HG02970 (cell line): ENCODE results near the gene ESRRG.

ENCODE experiments used
- ATAC-seq: cut with Tn5 transposase; IDR thresholded peaks from one replicate; pipeline ENCODE4 v1.9.1; 2021; ENCODE audit warnings: mild to moderate bottlenecking, moderate library complexity, moderate number of reproducible peaks; ENCODE audit not compliant: unreplicated experiment, low FRiP score

The ESRRG gene

DNA sequence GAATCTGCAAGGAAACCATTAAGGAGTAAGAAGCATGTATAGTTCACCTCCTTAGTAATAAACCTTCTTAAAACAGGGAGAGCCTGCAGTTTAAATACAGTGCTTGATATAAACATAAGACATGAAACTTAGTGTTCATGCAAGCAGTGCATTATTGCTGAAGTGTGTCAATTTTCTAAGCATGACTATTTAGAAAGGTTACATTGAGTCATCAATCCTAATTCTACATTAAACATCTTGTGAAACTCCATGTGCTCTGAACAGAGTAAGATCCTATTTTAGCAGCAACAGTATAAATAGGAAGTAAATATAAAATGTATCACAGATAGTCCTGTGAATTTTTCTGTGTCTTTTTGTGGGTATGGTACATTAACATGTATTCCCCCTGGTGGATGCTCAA is 135.5 kb downstream of the ESRRG start:
- ATAC-seq = no peak

GRCh38 chr1:216582151-216582550 is 141.1 kb downstream of the ESRRG start:
- ATAC-seq = no peak

DNA sequence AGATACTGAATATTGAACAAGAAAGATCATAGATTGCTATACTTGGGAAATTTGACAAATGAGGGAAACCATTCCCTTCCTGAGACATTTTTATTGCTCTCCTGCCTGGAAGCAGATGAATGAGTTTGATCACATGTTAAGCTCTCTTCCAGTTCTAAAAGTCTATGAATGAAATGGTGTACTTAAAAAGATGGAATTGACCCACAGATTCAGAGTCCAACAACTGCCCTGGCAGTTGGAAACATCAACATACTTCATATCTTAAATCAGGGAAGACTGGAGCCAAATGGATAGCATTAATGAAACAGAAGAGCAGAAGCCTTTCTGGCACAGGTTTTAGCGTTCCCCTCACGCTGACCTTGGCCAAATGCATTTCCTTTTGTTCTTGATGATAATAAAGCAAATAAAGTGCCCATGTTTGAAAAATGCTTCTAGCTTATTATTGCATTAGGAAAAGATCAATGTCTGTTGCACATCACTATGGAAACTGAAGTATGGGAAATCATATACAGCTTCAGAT is 142.6 kb downstream of the ESRRG start:
- ATAC-seq = no peak

DNA sequence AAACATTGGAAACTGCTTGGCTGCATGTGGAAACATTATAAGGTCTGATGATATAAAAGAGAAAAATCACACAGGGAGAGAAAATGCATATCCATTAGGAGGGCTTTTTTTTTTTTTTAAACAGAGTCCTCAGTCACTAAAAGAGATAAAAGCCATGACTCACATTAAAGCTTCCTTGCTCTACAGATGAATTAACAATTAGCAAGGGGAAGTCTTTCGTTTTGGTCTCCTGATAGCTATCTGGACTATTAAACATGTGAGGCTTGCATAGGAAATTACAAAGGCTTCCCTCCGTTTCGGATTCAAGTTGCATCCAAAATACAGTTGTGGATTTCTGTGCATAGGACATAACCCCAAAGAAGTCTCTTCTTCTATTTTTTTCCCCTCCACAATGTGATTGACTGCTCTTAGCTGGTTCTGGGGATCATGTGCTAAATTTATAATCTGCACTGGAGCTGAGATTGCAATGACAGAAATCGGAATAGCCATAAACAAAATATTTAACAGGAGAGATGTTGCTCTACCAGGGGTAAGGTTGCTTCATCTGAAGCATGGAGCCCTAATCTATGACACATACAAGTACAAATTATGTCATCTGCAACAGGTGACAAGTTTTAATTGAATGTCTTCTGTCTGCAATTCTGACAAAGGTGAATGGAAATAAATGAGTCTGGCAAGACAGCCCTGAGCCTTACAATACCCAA is 146.8 kb downstream of the ESRRG start:
- ATAC-seq = no peak

DNA sequence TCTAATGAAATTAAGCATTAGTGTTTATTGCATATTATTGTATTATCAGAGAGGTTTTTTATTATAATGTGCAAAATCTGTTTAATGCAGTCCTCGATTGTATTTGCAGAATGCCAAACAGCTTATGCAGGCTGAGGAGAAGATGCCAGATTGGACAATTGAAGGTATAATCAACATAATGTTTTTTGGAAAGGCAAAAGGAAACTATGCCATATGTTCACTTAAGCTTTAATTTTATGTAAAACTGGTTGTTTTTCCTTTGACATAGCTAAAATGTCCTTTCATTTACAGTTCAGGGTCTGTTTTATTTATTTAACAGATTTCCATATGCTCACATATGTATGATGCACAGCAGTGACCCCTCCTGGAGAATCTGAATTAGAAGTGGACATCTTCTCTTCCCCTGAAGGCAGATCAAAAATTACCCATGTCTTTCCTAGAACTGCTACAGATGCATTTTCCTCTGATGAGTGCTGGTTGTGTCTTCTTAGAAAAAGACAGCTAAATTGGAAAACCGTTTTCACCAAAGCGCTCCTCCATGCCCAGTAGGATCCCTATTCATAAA is 156.5 kb downstream of the ESRRG start:
- ATAC-seq = no peak

GRCh38 chr1:216563087-216563486 is 160.1 kb downstream of the ESRRG start:
- no peak for ATAC-seq

- no peak for ATAC-seq
Observed at GRCh38 chr1:216562383-216562782, 160.8 kb downstream of the ESRRG start.

- no peak for ATAC-seq
Observed at GRCh38 chr1:216560527-216560926, 162.7 kb downstream of the ESRRG start.

- no peak for ATAC-seq
Observed at GRCh38 chr1:216559359-216559758, 163.9 kb downstream of the ESRRG start.

DNA sequence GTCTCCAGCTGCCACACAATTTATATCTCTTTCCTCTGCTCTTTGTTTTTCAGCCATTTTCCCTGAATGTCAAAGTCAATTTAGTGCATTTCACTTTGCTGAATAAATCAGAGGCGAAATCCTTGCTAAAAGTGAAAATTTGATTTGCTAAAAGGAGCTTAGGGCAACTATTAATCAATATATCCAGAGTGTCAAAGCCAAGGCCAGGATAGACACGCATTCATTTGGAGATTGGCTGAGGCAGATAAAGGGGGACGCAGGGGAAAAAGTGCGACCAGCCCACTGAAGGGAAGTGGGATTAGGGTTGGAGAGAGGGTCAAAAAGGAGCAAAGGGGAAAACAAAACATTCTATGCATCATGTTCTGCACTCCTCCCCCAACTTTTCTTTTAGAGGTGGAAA is 167.6 kb downstream of the ESRRG start:
- no peak for ATAC-seq

DNA sequence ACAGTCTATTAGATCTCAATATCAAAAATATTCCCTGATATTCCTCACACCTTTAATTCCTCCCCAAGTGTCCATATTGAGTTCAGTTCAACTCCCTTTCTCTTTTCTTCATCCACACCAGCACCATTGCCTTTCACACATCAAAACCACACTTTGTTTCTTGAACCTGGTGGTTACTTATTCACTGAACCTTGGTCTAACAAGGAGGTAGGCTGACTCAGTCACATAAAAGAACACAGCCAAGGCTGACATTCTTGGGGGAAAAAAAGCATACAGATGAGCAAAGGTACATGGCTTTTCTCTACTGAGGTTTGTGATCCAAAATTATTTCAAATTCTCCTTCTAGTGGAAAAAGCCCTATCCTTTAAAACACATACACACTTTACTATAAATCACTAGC is 168.3 kb downstream of the ESRRG start:
- ATAC-seq = no peak

- no peak for ATAC-seq
Observed at GRCh38 chr1:216553766-216554165, 169.5 kb downstream of the ESRRG start.

GRCh38 chr1:216553040-216553439 is 170.2 kb downstream of the ESRRG start:
- no peak for ATAC-seq

GRCh38 chr1:216549796-216550195 is 173.4 kb downstream of the ESRRG start:
- ATAC-seq = no peak

DNA sequence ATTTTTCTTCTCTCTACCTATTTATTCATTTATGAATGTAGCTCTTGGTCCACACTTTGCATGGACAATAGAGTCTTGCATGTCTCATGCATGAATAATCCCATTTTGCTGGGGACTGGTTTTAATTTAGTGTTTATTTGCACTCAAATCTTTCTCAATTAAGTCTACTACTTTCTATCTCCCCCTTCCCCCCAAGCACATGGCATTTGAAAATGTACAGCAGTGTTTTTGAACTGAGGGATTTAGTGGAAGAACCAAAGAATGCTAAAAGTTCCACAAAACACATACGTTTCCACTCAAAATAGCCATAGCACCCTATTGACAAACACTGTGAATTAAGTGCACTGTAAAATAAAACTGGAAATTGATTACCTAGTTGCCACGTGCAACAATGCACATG is 180.5 kb downstream of the ESRRG start:
- ATAC-seq = no peak

GRCh38 chr1:216542263-216542662 is 181.0 kb downstream of the ESRRG start:
- no peak for ATAC-seq

- no peak for ATAC-seq
Observed at GRCh38 chr1:216535751-216536150, 187.5 kb downstream of the ESRRG start.

DNA sequence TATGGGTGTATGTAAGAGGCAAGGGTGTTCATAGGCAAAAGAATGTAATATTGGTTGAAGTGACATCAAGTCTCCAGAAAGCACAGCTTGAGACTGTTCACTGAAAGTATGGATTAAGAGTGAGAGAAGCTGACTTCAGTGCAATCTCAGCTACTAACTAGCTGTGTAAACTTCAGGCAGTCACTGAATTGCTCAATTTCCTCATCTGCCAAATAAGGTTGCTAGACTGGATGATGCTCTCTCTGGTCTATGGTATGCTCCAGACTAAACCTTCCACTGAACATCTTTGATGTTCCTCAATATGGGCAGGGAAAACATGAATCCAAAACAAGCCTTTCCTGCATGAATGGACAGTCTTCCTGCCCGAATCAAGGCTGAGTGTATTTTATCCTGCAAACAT is 188.2 kb downstream of the ESRRG start:
- ATAC-seq = no peak

GRCh38 chr1:216533776-216534175 is 189.5 kb downstream of the ESRRG start:
- no peak for ATAC-seq

DNA sequence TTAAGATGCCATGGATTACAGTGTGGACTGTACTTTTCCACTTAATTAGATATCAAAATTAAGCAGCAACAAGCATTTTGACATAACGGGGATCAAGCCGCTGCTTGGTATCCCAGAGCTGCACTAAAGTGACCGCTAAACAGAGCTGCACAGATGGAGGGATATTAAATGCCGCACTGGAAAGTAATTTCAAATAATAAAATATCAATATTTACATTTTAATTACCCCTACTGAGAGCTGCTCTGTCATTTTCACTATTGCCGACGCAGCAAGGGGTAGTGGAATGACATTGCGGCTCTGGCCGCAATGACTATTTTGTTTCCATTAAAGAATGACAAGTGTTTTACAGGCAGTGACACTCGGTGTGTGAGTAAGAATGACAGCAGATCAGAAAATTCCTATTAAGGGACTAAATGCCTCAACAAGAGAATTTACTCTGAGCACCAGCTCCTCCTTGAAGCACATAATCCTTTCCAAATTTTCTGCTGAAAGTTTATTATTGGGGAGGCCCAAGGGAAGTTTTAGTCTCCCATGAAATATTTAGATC is 190.9 kb downstream of the ESRRG start:
- ATAC-seq = no peak

DNA sequence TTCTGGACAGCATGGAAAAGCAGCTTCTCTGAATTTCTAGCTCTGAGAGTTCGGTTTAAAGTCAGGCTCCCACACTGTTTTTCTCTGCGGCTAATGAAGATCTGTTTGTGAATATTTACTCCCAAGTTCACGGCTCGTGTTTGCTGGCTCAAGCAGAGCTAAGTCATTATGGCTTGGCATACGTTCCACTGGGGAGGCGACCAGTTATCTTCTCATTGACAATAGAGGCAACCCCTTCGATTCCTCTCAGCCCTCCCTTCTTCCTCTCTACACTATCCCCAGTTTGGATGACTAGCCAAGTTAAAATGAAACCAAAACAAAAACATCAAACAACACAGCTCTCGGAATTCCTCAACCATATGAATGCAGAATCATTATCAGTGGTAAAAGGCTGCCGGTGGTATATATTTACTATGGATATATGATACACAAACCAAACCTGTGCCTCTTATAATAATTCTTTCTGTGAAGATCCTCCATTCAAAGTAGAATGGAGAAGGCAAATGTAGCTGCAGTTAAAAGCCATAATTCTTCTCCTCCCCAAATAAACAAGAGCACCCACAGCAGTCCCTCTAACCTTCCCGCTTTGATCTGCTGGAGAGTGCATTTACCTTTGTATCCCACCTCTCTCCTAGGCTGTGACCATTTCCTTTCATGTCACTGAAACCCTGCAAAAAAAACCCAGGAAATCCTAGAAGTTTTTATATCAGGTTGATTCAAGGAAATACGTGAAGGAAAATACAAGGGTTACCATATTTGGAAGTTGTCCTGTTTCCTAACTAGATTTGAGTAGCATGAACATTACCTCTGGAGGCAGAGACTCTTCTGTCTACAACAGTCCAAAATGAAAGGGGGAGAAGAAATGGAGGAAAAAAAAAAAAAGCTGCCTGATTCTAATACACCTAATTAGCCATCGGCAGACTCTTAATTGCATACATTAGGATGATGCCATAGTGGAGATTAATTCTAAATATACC is 191.7 kb downstream of the ESRRG start:
- no peak for ATAC-seq
